GM10847 (cell line): Measurements from ENCODE around the gene ADAM17.

Source experiments
- POLR2A ChIP-seq: IDR thresholded peaks from 2 replicates; pipeline ENCODE4 v1.6.1; 2011; ENCODE audit not compliant: insufficient read length; ENCODE audit errors: extremely low read depth

Gene ADAM17

DNA sequence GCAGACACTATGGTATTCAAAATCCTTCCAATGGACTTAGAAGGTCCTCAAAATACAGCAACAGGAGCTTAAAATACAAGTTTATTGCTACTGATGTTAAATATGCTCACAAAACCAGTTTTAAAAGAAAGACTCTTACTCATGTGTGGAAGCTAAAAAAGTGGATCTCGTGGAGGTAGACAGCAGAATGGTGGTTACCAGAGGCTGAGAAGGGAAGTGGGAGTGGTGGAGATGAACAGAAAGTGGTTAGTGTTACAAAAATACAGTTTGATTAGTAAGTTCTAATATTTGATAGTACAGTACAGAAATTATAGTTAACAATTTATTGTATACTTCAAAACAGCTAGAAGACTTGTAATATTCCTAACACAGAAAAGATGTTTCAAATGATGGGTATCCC, 12.1 kb downstream of the ADAM17 start:
- TF ChIP-seq POLR2A, result no peak

DNA sequence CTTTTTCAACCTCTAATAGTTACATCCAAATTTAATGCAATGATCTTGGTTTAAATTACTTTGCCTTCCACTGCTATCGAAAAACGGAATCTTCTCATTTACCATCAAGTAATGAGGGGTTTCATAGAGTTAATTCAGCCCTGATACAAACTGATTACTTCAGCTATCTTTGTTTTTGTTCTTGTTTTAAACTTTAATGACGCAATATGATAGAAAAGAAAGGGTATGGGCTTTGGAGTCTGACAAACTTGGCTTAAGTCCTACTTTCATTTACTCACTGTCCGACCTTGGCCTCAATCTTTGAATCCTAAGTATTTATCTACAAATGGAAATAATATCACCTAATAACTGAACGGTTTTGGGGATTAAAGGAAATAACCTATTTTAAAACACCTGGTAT, 16.1 kb downstream of the ADAM17 start:
- TF ChIP-seq POLR2A, result no peak

DNA sequence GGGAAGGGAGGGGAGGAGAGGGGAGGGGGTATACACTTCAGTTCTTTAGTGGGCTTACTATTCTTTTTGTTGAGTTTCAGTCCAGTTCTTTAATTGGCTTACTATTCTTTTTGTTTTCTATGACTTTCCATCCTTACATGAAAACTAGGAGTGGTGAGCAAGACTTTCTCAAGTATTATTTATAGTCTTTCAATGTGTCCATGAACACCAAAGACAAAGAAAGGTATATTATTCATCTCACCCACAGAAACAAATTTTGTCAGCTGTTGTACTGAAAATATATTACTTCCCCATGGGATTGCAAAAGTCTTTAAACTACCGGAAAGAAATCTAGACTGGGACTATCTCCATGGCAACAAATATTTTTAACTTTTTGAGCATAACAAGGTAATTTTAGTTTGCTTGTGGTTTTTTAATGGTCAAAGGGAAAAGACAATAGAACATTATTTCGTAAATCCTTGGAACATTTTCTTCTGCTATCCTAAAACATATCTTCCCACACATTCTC, 17.6 kb downstream of the ADAM17 start:
- TF ChIP-seq POLR2A, result no peak

DNA sequence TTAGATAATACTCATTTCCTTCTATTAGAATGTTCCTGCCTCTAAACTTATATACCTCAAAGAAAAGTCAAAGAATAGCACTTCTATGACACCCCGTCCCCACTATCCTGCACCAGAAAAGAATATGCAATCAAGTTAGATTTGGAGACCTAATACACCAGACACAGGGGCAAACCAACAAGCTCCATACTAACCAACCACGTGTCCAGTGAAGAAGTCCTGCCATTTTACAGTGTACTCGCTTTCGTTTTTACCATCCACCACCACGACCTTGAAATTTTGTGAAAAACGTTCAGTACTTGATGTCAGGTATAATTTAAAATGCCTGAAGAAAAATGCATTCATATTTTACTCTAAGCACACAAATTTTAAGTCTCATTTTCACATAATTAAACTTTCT, 19.1 kb downstream of the ADAM17 start:
- no peak for TF ChIP-seq POLR2A

DNA sequence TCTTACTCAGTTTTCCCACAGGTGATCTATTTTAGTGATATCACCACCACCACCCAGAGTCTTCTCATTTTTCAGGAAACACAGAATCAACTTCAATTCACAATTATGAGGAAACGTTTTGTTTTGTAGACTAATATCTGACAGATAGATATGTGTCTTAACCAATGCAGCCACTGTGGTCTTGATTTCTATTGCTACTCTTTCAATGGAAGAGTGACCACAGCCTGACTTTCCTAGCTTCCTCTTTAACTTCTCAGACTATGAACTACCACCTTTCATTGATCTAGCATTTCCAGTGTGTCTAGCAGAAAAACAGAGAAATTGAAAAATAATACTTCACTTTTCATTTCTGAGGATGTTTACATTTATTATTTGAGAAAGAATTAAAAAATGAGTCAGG, 20.5 kb downstream of the ADAM17 start:
- TF ChIP-seq POLR2A, result no peak

DNA sequence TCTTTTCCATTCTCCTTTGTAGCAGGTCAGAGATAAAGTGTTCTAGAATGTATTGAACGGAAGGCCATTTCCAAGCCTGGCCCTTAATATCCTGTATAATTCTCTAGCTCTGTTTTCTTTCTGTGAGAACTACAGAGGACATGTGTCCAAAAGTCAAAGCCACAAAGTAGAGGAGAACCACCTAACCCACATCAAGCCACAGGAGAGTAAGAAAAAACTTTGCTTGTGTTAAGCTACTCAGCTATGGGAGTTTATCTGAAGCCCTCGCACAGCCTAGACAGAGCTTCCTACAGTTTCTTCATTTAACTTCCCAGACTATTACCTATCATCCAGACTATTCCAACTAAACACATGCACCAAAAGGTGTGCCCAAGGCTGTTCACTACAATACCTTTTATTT, 22.0 kb downstream of the ADAM17 start:
- TF ChIP-seq POLR2A, result no peak

DNA sequence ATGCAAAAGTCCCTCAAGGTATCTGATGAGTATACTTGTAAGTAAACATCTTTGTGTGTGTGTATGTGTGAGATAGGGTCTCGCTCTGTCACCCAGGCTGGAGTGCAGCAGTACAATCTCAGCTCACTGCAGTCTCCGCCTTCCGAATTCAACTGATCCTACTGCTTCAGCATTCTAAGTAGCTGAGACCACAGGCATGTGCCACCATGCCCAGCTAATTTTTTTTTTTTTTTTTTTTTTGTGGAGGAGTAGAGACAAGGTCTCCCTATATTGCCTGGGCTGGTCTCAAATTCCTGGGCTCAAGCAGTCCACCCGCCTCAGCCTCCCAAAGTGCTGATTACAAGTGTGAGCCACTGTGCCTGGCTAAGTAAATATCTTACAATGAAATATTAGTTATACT, 23.2 kb downstream of the ADAM17 start:
- no peak for TF ChIP-seq POLR2A

DNA sequence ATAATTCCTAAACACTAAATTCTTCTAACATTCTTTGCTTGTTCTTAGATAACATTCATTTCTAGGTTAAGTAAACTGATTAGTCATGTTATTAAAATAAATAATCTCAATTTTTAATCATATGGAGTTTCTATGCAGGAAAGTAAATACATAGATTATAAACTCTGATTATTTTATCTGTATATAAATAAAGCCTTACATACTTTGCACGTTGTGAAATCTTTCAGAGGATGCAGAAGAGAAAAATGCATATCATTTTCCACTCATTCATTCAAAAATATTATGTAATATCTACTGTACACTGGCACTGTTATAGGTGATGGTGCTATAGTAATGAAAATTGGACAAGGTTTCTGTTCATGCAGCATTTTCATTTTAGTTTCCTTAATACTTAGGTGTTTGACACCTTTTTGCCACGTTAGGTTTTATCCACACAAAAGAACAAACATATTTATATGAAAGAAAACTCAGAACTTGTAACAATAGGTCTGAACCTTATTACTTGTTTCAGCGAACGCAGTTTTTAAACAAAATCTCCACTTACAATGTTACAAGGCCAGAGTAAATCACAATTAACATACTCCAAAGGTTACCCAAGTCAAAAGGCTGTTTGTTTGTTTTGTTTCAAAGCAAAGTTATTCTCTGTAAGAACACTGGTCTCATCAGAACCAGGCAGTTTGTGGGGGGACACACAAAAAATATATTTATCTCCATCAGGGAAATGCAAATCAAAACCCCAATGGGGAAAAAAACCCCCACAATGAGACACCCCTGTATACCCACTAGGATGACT, 27.4 kb downstream of the ADAM17 start:
- no peak for TF ChIP-seq POLR2A

DNA sequence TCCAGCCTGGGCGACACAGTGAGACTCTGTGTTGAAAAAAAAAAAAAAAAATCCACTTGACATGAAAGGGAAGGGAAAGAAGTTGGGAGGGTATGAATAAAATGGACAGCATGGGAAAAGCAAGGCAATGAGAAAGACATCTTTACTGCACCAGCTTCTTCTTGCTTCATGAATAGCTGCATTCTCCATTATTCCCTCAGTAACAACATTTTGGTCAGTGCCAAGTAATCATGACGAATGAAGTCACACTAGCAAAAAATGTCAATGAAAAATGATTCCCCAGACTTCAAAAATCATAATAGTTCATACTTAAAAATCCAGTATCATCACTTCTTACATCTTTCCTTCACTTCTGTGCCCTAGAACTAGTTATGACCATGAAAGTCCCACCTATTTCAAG, 30.4 kb downstream of the ADAM17 start:
- no peak for TF ChIP-seq POLR2A

DNA sequence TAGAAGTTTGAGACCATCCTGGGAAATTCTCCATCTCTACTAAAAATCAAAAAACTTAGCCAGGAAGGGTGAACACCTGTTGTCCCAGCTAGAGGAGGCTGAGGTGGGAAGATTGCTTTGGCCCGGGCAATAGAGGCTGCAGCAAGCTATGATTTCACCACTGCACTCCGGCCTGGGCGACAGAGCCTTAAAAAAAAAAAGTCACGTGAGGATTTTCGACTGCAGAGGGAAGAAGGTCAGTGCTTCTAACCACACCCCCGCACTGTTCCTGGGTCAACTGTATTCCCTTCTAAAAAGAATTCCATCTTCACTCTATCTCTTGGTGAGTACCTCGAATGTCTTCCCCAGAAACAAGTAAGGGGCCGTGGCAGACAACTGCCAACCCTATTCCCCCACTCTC, 31.3 kb downstream of the ADAM17 start:
- no peak for TF ChIP-seq POLR2A

DNA sequence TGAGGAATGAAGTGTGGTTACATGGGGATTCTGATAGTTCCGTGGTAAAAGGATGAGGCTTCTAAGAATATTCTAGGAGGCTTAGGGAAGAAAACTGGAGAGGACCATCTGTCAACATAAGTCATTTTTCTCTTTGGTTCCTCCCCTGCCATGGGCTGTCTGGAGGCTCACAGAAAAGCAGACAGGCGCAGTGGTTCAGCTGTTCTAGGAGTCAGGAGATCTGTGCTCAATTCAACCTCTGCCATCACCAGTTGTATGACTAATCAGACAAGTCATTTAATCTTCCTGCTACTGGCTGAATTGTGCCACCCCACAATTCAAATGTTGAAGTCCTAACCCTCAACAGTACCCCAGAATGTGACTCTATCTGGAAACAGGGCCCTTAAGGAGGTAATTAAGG, 36.4 kb downstream of the ADAM17 start:
- no peak for TF ChIP-seq POLR2A

DNA sequence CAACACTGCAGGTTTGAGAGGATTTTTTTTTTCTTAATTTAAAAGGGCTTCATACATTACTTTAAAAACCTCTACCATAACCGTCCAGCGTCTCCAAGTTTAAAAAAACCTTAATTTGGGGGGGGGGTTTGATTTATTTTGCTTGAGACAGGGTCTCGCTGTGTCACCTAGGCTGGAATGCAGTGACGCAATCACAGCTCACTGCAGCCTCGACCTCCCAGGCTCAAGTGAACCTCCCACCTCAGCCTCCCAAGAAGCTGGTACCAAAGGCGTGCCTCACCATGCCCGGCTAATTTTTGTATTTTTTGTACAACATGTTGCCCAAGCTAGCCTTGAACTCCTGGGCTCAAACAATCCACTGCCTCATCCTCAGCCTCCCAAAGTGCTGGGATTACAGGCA, 36.9 kb downstream of the ADAM17 start:
- TF ChIP-seq POLR2A, result no peak

DNA sequence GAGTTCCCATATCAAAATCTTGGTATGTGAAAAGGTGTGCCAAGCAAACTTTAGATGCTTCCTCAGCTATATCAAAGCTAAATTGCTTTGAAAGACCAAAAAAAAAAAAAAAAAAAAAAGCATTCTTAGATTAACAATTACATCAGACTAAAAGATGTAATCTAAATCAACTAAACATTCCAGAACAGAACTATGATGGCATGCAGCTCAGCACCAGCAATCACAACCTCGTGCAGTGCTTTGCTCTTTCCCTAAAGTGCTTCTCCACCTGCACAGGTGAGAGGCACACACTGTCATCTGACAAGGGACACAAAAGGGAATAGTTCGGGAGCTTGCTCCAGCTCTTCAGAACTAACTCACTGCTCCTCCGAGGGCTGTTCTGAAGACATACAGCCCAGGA, 37.5 kb downstream of the ADAM17 start:
- no peak for TF ChIP-seq POLR2A

DNA sequence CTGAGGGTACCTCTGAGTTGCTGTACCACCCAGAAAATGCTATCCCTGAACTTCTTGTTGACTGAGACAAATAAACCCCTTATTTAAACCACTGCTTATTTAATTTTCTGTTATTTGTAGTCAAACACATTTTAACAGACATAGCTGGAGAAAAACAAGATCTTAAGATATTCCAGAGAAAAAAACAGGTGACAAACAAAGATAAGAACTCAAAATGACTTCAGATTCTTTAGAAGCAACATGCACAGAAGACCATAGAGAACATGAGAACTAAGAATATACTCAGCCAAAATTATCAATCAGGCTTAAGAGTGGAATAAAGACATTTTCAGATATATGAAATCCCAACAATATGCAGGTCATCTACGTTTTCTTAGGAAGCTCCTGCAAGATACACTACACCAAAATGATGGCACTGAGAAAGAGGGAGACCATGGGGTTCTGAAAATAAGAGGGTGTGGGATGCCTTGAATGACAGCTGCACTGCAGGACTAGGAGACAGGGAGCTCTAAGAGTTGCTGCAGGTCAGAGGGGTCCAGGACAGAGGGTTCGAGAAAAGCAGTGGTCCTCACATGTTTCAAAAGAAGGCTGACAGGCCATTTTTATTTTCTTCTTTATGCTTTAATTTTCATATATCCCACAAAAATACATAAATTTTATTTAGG, 38.4 kb downstream of the ADAM17 start:
- no peak for TF ChIP-seq POLR2A

DNA sequence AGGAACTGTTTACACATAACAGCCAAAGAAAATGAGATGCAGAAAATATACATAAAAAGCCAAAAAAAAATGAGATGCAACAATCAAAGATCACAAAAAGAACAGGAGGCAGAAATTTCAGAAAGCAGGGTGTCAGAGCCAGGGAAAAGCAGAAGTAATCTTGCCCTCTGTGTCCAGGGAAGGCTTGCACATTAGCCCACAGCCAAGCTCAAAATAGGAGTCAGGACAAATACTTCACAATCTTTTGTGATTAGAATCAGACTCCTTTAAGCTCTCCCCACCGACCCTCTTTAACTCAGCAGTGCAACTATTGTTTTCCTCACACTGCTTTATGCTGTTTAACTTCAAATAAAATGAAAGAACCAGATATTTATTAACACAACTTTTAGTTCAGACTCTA, 46.7 kb downstream of the ADAM17 start:
- TF ChIP-seq POLR2A, result no peak

DNA sequence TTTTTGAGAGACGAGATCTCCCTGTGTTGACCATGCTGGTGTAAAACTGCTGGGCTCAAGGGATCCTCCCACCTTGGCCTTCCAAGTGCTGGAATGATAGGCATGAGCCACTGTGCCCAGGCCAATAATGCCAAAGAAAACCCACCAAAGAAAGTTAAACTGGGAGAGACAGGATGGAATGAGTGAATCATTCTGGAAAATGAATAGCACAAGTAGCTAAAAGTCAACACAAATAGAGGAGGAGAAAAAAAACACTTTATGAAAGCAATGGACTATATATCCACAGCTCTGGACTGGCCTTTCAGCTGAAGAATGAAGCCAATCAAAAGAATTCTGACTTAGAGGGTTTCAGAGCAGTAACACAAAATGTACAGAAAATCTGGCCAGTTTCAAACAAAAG, 57.4 kb downstream of the ADAM17 start:
- TF ChIP-seq POLR2A, result no peak

DNA sequence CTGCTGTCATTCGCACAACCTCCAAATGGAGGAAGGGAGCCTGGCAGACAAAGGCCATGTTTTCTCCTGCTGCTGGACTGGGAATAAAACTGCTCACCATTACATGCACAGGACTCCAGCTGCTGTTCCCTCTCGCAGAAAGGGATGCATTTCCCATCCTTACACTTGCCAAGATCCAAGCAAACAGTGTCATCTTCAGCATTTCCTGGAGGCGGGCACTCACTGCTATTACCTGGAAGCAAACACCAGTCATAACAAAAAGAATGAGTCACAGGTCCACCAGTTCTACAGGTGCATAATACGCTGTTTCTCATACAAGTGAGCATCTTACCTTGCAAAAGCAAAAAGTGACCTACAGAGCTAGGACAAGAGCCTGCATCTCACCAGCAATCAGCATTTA, 58.6 kb downstream of the ADAM17 start:
- TF ChIP-seq POLR2A, result no peak
